ENCODE results near the gene NOL9.

DNA sequence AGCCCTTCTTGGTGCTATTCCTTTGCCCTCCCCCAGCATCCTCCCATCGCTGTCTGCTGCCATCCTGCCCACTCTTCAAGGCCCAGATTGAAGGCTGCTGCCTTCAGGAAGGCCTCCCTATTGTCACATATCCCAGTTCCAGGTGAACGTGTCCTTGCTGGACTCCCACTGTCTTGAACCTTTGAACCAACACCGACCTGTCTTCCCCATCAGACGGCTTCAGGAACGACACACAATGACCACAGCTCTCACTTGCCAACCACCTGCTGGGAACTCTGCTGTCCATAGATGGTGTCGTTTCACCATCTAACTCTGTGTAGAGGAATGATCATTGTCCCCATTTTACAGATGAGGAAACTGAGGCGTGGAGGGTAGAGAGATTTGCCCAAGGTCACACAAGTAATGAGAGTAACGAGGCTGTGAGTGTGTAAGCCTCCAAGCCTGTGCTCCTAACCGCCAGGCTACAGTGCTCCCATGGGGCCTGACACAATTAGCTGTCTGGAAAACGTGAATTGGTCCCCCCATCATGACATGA is 53.0 kb downstream of the NOL9 start:
- TF ChIP-seq SUZ12 (IDR thresholded peaks at IDR 0.05; ENCODE audit: extremely low read depth, insufficient read depth, insufficient read length) (no peak), ZNF274 (IDR thresholded peaks at IDR 0.05; ENCODE audit: low read depth, low read length) (no peak), YY1 (IDR thresholded peaks at IDR 0.05; ENCODE audit: insufficient read depth, insufficient read length) (no peak)
